GM13976 (cell line): Measurements from ENCODE around the gene GANC.
"Not testable (repeated sequence)": the region's sequence is repeated elsewhere in the genome, so short reads cannot be mapped to it uniquely, and the experiment has no call there.

Source experiments
- DNase-seq: peaks from one replicate; pipeline ENCODE4 v3.0.0; 2012; ENCODE audit warnings: low spot score
- CTCF ChIP-seq: IDR thresholded peaks from 2 replicates; pipeline ENCODE4 v1.5.1; 2012; ENCODE audit warnings: borderline replicate concordance, mild to moderate bottlenecking; ENCODE audit not compliant: insufficient read depth; ENCODE audit errors: extremely low read depth, missing control alignments, control extremely low read depth
- in situ Hi-C: fragments of 300-500 bp; cut with MboI; formaldehyde crosslinking; loops from one replicate; pipeline ENCODE4 v1.12.0; 2022; ENCODE audit warnings: low sequenced_read_pairs, mixed read lengths, inconsistent platforms; ENCODE audit not compliant: unreplicated experiment

GANC gene

DNA sequence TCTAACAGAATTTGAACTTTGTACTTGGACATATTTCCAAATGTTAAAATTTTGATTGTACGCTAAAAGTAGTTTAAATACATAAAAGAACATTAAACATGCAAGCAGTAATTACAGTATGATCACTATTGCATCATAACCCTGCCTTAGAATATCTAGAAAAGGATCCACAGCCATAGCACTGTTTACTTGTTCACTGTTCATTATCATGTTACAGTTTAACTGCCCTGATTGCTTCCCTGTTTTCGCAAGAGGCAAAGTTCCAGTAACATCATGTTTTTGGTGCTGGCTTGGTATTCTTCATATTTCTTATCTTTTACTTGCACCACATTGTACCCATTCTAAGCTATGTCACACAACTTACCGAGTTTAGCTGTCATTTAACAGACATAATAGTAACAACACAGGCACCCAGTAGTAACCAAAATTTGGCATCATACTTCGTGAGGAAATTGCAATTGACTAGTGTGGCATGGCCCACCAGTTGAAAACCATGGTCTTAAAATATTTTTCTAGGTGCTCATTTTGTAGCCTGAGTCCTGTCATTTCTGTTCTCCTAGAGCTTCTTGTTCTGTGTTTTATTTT, 13.5 kb downstream of the GANC start:
- TF ChIP-seq CTCF, result no peak
- no peak for DNase-seq
- in situ Hi-C loops, result no loop called here

DNA sequence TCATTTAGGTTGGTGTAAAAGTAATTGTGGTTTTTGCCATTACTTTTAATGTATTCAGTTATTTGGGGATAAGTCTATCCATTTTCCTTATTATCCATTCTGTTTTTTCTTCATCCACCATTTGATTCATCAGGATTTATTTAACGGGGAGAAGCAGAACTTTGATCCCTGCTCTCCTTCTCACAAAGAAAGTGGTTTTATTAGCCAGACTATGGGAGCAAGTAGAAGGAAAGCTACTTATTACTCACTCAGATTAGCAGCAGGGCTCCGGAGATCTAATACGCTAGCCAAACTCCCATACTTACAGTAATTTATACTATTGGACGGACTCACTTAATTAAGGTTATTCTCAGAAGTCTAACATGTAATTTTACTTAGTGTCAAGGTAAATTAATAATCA, 14.9 kb downstream of the GANC start:
- in situ Hi-C loops, result no loop called here
- no peak for DNase-seq
- no peak for TF ChIP-seq CTCF

GRCh38 chr15:42289166-42289565, 16.2 kb downstream of the GANC start:
- no peak for DNase-seq
- in situ Hi-C loops, result no loop called here

GRCh38 chr15:42301004-42301403, 28.0 kb downstream of the GANC start:
- DNase-seq, in situ Hi-C loops: not testable (repeated sequence)

More at GRCh38 chr15:42289166-42289565, 16.2 kb downstream of the GANC start:
- no peak for TF ChIP-seq CTCF

- no peak for DNase-seq
- no peak for TF ChIP-seq CTCF
- in situ Hi-C loops, result no loop called here
Measured at GRCh38 chr15:42306681-42307080, 33.7 kb downstream of the GANC start.

DNA sequence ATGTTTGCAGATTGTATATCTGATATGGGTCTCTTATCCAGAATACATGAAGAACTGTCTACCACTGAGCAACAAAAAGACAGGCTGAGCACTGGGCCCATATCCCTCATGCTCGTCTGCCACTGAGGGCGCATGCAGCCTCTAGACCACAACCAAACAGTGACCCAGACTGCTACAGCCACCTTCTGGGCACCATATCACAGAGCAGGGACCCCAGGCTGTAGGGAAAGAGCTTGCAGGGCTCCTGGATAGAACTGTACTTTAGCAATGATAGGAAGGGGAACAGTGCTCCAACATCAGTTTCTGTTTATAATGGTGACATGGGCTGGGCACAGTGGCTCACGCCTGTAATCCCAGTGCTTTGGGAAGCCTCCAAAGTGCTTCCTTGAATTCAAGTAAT, 40.5 kb downstream of the GANC start:
- TF ChIP-seq CTCF, result no peak
- in situ Hi-C loops, result no loop called here
- DNase-seq, result no peak

- no peak for DNase-seq
- TF ChIP-seq CTCF, result no peak
- in situ Hi-C loops, result no loop called here
Measured at GRCh38 chr15:42314818-42315217, 41.8 kb downstream of the GANC start.

DNA sequence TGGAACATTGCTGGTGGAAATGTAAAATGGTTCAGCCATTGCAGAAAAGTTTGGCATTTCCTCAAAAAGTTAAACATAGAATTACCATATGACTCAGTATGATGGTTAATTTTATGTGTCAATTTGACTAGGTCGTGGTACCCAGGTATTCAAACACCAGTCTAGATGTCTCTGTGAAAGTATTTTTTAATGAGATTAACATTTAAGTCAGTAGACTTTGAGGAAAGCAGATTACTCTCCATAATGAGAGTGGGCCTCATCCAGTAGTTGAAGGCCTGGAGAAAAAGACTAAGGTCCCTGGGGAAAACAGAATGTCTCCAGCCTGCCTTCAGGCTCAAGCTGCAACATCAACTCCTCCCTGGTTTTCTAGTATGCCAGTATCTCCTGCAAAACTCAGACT, 42.5 kb downstream of the GANC start:
- in situ Hi-C loops, result no loop called here
- no peak for DNase-seq
- TF ChIP-seq CTCF, result no peak

- in situ Hi-C loops, result not testable (repeated sequence)
Measured at GRCh38 chr15:42316282-42316805, 43.3 kb downstream of the GANC start.

More at GRCh38 chr15:42316282-42316805, 43.3 kb downstream of the GANC start:
- not testable (repeated sequence) for DNase-seq
